PC-9 (cell line): Measurements from ENCODE around the gene MYO16. TPM values are rescaled to one million over a fixed set of nuclear protein-coding genes. Genes with fewer than 3 reads are reported as not detected.

Experiments used
- BruUV-seq: library from RNA; stranded (reverse); fragments of 400-500 nt; replicated peaks from 2 replicates; lab custom pipeline; 2021; lab: Mats Ljungman, UMichigan
- CTCF ChIA-PET: fragments of 300-600 bp; sonication (Branson Sonifier 250); formaldehyde crosslinking; loops from one replicate; lab custom pipeline; 2022; ENCODE audit warnings: antibody characterized with exemption; lab: Charles Lee
- POLR2A ChIA-PET: fragments of 300-600 bp; sonication (Branson Sonifier 250); formaldehyde crosslinking; loops from one replicate; lab custom pipeline; 2022; ENCODE audit warnings: antibody characterized with exemption; ENCODE audit not compliant: unreplicated experiment; lab: Charles Lee
- DNase-seq, 2 experiments: peaks; one replicate each; pipeline versions ENCODE4 v3.0.0 to v3.0.0-alpha.2; 2015 to 2022; ENCODE audit warnings: mixed read lengths in 1 of 2
- H2AFZ ChIP-seq: fragments of 200-600 bp; sonication (generic); 2 replicates; pipeline ENCODE4 v1.8.1; 2017; ENCODE audit warnings: antibody characterized with exemption
- H3F3A ChIP-seq: fragments of 200-600 bp; sonication (generic); 2 replicates; pipeline ENCODE4 v1.8.1; 2017; ENCODE audit warnings: antibody characterized with exemption, mild to moderate bottlenecking, low read depth; ENCODE audit not compliant: insufficient read depth
- H3K27ac ChIP-seq: fragments of 200-600 bp; sonication (generic); 2 replicates; pipeline ENCODE4 v1.6.1; 2016; ENCODE audit warnings: mixed run types
- H3K27me3 ChIP-seq: fragments of 200-600 bp; sonication (generic); 2 replicates; pipeline ENCODE4 v1.6.1; 2016; ENCODE audit warnings: low read depth, mixed run types; ENCODE audit not compliant: insufficient read depth
- H3K36me3 ChIP-seq: fragments of 200-600 bp; sonication (generic); 2 replicates; pipeline ENCODE4 v1.6.1; 2016; ENCODE audit warnings: low read depth, mixed run types
- H3K4me1 ChIP-seq: fragments of 200-600 bp; sonication (generic); replicated peaks from 2 replicates; pipeline ENCODE4 v1.6.1; 2016; ENCODE audit warnings: mixed run types; ENCODE audit not compliant: insufficient read depth
- H3K4me2 ChIP-seq: fragments of 200-600 bp; sonication (generic); 2 replicates; pipeline ENCODE4 v1.6.1; 2017; ENCODE audit warnings: mixed run types
- H3K4me3 ChIP-seq: fragments of 200-600 bp; sonication (generic); 2 replicates; pipeline ENCODE4 v1.6.1; 2016; ENCODE audit warnings: mixed run types
- H3K79me2 ChIP-seq: fragments of 200-600 bp; sonication (generic); 2 replicates; pipeline ENCODE4 v1.6.1; 2017; ENCODE audit warnings: low read depth, mixed run types
- H3K9me2 ChIP-seq: fragments of 200-600 bp; sonication (generic); 2 replicates; pipeline ENCODE4 v1.8.1; 2017; ENCODE audit warnings: mild to moderate bottlenecking; ENCODE audit not compliant: insufficient read depth
- H3K9me3 ChIP-seq: fragments of 200-600 bp; sonication (generic); 2 replicates; pipeline ENCODE4 v1.8.1; 2016; ENCODE audit warnings: low read depth; ENCODE audit not compliant: insufficient read depth
- H4K20me1 ChIP-seq: fragments of 200-600 bp; sonication (generic); 2 replicates; pipeline ENCODE4 v1.8.1; 2017; ENCODE audit not compliant: insufficient read depth
- CTCF ChIP-seq: fragments of 200-600 bp; sonication (generic); conservative IDR thresholded peaks from 2 replicates; pipeline ENCODE4 v1.6.1; 2017; ENCODE audit warnings: mixed run types, antibody characterized with exemption, mild to moderate bottlenecking, moderate library complexity
- EZH2 ChIP-seq: fragments of 200-600 bp; sonication (generic); IDR thresholded peaks from 2 replicates; pipeline ENCODE4 v1.8.0; 2017; ENCODE audit warnings: antibody characterized with exemption, low read depth
- intact Hi-C: fragments of 100-400 bp; cut with micrococcal nuclease; formaldehyde crosslinking; loops from one replicate; pipeline ENCODE4 v1.10.0; 2022; ENCODE audit not compliant: unreplicated experiment
- total RNA-seq: library from RNA; stranded (reverse); gene quantifications from 2 replicates; pipeline ENCODE4 v1.2.3, GENCODE V29; 2021

MYO16 gene
- total RNA-seq, 1 experiment from 2014 or later, result 0.59 TPM

GRCh38 chr13:108919036-108919907 is 289.9 kb downstream of the MYO16 start:
- Histone ChIP-seq H4K20me1 (no peaks in the 10 kb centered on the region), H3K27me3 (no peaks in the 10 kb centered on the region), H3K79me2 (no peaks in the 10 kb centered on the region), H3K27ac (peak overlapping the region; percentile 36), H3K36me3 (no peaks in the 10 kb centered on the region), H3K4me2 (peak overlapping the region; percentile 30; the same call in 1 of the 2 replicates), H3K4me1 (peaks cover 43% of the 10 kb centered on the region), H3K9me2 (no peaks in the 10 kb centered on the region; the same call in 1 of the 2 replicates), H3F3A (peaks cover 29% of the 10 kb centered on the region), H3K9me3 (no peaks in the 10 kb centered on the region; the same call in 1 of the 2 replicates), H2AFZ (no peak overlapping the region), H3K4me3 (no peak overlapping the region)
- no peak for TF ChIP-seq EZH2
- TF ChIP-seq CTCF, result no peak
- intact Hi-C loops, result loop anchor here (5.0 to 10.0 kb wide), 5 partner anchors 228 to 1526 kb away; no protein-coding TSS in a partner anchor
- POLR2A ChIA-PET, result no interaction called here
- DNase-seq, result peak; percentile 15 to 82
- CTCF ChIA-PET, result no interaction called here
- BruUV-seq, result no TSS peak

GRCh38 chr13:108920137-108920536 is 290.7 kb downstream of the MYO16 start:
- BruUV-seq, result no TSS peak
- H3F3A ChIP-seq, result peaks cover 24% of the 10 kb centered on the region
- POLR2A ChIA-PET, result no interaction called here
- CTCF ChIA-PET, result no interaction called here
- H3K36me3 ChIP-seq, result no peaks in the 10 kb centered on the region
- intact Hi-C loops, result no loop called here
- H3K9me3 ChIP-seq, result no peaks in the 10 kb centered on the region; the same call in 1 of the 2 replicates
- H2AFZ ChIP-seq, result no peak overlapping the region
- H3K4me1 ChIP-seq, result peaks cover 34% of the 10 kb centered on the region
- H3K27me3 ChIP-seq, result no peaks in the 10 kb centered on the region
- H3K27ac ChIP-seq, result peak overlapping the region; percentile 36
- H3K9me2 ChIP-seq, result no peaks in the 10 kb centered on the region; the same call in 1 of the 2 replicates
- TF ChIP-seq EZH2 (no peak), CTCF (no peak)
- H3K4me2 ChIP-seq, result no peak overlapping the region
- H3K79me2 ChIP-seq, result no peaks in the 10 kb centered on the region
- H4K20me1 ChIP-seq, result no peaks in the 10 kb centered on the region
- DNase-seq, result no peak
- no peak overlapping the region for H3K4me3 ChIP-seq

GRCh38 chr13:108921238-108921637 is 291.8 kb downstream of the MYO16 start:
- BruUV-seq, result no TSS peak
- Histone ChIP-seq H3K9me3 (no peaks in the 10 kb centered on the region; the same call in 1 of the 2 replicates), H3F3A (peaks cover 14% of the 10 kb centered on the region), H3K79me2 (no peaks in the 10 kb centered on the region), H3K4me1 (peaks cover 25% of the 10 kb centered on the region), H2AFZ (no peak overlapping the region), H3K4me3 (no peak overlapping the region), H4K20me1 (no peaks in the 10 kb centered on the region), H3K9me2 (no peaks in the 10 kb centered on the region; the same call in 1 of the 2 replicates), H3K27me3 (no peaks in the 10 kb centered on the region), H3K27ac (no peak overlapping the region), H3K4me2 (no peak overlapping the region), H3K36me3 (no peaks in the 10 kb centered on the region)
- ChIA-PET CTCF (no interaction called here), POLR2A (no interaction called here)
- intact Hi-C loops, result no loop called here
- TF ChIP-seq CTCF (no peak), EZH2 (no peak)
- no peak for DNase-seq
